ENCODE measurements around the gene NAA35.
"Not testable (repeated sequence)": the region's sequence is repeated elsewhere in the genome, so short reads cannot be mapped to it uniquely, and the experiment has no call there.

The NAA35 gene

DNA sequence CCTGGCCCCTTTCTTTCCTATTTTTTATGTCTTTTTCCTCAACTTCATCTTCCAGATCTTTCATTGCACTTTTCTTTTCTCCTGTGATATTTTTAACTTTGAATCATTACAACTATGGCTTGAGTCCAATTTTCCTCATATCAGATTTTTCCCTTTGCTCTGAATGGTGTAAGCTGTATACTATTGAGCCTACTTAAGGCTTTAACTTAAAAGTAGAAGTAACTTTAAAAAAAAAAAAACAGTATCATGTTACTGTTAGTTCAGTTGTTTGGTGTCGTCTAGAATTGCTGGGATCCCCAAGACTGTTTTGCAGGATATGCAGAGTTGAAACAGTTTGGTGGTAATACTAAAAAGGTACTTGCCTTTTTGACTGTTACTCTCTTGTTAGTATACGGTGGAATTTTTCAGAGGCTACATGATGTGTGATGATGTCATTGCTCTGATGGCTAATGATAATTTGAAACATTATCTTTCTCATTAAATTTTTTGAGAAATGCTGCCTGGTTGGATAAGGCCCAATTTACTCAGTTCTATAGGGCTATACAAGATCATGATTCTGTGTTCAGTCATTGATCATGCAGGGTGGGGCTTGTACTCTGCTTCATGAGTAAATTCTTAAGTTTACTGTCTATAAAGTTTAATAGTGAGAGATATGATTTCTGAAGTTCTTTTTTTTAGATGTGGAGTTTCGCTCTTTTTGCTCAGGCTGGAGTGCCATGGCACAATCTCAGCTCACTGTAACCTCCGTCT lies 8.8 kb downstream of the NAA35 start:
- DNase-seq = no peak

GRCh38 chr9:85959955-85960354 lies 19.0 kb downstream of the NAA35 start:
- no peak for DNase-seq

DNA sequence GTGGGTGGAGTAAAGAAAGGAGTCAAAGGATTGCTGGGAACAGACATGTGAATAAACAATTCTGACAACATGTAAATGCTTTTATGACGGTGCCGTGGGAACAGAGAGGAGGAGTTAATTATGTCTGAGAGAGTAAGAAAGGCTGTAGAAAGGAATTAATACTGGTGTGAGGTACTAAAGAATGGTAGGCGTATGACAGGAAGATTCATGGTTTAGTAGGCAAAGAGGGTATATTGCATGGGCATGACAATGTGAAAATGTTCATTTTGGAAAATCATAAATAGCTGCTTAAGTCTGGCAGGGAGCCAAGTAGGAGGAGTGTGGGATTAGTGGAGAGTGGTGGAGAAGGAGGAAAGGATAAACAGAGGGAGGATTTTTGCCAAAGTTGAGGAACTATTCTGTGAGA lies 19.7 kb downstream of the NAA35 start:
- no peak for DNase-seq

GRCh38 chr9:85964526-85964925 lies 23.6 kb downstream of the NAA35 start:
- no peak for DNase-seq

DNA sequence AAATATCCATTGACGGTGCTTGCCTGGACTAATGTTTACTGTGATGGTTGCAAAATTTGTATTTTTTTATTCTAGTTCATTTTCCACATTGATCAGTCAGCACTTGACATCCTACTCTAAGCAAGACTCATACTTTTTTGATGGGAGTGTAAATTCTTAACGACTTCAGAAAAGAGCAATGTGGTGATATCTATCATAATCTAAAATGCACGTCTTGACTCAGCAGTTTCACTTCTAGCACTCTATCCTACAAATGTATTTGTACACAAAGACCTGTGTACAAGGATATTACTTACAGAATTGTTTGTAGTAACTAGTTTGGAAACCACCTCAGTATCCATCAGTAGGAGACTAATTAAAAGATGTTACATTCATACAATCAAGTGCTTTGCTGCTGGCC lies 24.0 kb downstream of the NAA35 start:
- no peak for DNase-seq

DNA sequence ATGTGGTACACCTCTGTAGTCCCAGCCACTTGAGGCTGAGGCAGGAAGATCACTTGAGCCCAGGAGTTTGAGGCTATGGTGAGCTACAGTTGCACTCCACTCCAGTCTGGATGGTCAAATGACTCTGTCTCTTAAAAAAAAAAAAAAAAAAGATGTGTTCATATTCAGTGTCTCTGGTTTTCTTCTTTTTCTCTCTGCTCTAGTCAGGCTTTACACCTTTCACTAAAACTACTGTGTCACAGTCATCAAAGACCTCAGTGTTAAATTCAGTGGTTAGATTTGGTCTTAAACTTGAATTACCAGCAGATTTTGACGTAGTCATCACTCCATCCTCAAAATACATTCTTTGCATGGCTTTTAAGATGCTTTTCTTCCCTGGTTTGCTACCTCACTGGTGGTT lies 28.8 kb downstream of the NAA35 start:
- no peak for DNase-seq

- DNase-seq = no peak
These were observed 30.8 kb downstream of the NAA35 start for GRCh38 chr9:85971731-85972130.

- DNase-seq = no peak
These were observed 32.3 kb downstream of the NAA35 start for GRCh38 chr9:85973238-85973637.

GRCh38 chr9:85974055-85974547 lies 33.2 kb downstream of the NAA35 start:
- not testable (repeated sequence) for DNase-seq

DNA sequence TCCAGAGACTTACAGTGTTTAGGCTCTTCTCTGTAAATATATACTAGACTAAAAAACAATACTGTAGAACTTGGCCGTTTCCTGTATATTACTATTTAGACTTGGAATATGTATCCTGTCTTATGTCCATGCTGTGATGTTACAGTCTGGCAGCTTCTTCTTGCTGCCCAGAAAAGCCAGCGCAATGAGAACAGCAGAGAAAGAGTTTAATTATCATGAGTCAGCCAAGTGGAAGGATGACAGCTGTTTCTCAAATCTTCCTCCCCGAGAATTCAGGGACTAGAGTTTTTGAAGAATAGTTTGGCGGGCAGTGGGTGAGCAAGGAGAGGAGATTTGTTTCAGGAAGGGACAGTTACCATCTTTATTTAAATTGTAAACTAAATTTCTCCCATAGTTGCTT lies 37.5 kb downstream of the NAA35 start:
- DNase-seq = no peak

- DNase-seq = no peak
These were observed 40.4 kb downstream of the NAA35 start for GRCh38 chr9:85981369-85981768.

GRCh38 chr9:85984457-85984856 lies 43.5 kb downstream of the NAA35 start:
- no peak for DNase-seq

DNA sequence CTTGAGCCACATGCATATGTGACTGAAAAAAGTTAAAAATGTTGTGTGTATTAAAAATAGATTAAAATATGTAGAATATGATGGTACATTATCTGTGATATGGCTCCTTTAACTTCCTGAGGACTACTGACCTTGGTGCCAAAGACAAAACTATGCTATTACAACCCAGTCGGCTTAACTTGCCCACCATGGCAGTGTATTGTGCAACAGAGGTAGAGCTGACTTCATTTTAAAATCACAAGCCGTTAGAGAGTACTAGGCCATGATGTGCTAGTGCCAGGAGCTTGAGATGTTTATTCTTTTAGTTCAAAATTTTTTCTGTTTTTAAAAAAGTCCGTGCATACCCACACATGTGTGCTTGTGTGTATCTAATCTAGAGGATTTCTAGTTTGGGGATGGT lies 46.3 kb downstream of the NAA35 start:
- DNase-seq = no peak

DNA sequence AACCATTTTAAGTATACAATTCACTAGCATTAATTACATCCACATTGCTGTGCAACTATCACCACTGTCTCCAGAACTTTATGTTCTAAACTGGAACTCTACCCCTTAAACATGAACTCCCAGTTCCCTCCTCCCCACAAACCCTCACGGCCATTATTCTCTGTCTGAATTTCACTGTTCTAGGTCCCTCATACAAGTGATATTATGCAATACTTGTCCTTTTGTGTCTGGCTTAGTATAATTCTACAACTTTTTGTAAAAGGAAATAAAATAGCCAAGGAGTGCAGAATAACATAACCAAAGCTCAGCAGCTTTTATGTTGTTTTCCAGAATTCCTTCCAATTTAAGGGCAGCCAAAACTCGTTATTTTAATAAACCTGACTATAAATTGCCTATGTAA lies 53.2 kb downstream of the NAA35 start:
- no peak for DNase-seq

- DNase-seq = no peak
These were observed 54.2 kb downstream of the NAA35 start for GRCh38 chr9:85995097-85995496.

DNA sequence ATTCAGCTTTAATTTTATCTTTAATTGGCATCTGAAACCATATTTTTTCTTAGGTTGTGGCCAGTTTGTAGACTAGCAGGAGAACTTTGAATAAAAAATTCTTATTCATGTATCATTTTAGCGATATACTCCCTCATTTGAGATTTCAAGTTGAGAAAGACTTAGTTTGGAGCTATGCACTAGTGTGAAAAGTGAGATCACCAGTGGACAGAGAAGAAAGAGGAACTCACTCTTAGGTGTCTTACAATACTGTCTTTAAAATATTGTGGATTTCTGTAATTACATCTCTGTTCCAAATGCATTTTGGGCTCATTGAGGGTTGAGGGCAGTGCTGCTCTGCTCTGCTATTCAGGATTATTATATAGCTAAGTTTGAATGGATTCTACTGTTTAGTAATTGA lies 54.7 kb downstream of the NAA35 start:
- DNase-seq = no peak

DNA sequence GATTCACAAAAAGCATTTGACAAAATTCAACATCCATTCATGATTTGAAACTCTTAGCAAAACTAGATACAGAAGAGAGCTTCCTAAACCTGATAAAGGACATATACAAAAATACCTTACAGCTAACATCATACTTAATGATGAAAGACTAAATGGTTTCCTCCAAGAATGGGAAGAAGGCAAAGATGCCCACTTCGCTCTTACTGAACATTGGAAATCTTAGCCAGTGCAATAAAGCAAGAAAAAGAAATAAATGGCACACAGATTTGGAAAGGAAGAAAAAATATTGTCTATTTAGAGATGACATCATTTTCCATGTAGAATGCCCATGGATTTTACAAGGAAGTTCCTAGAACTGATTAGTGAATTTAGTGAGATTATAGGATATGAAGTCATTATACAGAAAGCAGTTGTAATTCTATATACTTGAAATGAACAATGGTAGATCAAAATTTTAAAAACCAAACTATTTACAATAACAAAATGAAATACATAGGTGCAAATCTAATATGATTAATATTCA lies 64.4 kb downstream of the NAA35 start:
- DNase-seq = no peak

DNA sequence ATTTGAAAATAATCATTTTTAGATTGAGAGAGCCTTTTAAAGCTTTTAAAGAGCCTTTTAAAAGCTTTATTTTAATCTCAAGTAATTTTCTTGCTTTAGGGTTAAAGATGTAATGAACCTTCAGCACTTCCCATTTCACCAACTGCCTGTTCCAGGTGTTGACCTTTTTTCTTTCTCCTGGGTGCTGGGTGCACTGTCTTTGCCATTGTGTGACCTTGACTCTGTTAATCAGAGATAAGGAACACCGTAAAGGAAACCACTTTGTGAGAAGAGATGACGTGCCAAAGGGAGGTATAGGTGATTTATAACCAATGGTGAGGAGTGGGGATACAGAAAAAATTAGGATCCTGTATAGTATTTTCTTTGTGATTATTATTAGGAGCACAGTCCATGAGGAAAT lies 68.2 kb downstream of the NAA35 start:
- DNase-seq = no peak

DNA sequence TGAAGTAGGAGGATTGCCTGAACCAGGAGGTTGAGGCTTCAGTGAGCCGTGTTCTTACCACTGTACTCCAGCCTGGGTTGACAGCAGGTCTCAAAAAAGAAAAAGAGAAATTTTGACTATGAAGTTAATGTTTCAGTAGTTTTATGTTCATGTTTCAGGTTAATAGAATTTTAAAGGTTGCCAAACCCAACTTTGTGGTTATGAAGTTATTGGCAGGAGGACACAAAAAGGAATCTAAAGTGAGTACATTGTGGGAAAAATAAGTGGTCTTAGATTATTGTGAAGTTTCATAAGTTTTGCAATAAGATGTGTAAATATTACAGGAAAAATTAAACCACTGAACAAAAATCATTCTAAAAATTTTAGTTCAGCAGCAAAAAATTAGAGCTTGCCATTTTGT lies 79.8 kb downstream of the NAA35 start:
- no peak for DNase-seq

DNA sequence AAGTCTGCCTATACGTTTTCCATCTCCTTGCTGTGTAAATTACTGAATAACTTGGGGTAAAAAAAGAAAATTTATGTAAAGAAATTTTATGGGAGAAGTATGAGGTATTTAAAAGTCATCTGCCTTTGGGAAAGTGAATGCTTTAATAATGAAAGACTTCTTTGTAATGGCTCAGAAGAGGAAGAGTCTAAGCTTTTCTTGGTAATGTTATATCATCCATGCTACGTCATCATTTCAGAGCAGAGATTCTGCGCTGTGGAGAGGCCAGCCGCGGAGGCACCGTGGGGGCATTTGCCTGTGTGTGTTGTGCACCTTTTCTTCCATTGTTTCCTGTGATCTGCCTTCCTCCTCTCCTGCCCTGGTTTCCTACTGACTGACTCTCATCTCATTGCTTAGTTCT lies 80.2 kb downstream of the NAA35 start:
- no peak for DNase-seq

DNA sequence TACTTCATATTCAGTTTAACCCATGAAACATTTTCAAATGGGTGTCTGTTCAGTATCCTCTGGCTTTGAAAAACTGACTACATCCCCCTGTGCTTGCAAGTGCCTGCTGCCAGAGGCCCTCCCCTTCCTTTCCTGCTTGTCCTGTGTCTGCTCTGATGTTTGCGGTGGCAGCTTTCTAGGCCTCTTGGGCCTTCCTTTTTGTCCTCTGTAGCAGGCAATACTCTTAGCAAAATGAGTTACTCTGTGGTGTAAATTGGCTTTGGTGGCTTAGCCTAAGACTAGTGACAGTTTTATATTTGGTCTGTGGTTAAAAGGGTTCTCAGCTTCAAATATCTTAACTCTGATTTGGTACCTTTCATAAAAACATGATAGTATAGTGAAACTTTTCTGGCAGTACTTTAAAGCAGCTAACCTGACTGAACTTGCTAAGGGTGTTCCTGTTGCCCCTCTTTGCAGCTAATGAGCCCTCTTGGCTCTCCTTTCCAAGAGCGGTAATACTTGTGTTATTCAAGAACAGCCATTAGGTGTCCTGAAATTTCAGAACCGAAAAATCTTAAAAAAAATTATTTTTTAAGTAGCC lies 81.8 kb downstream of the NAA35 start:
- no peak for DNase-seq

DNA sequence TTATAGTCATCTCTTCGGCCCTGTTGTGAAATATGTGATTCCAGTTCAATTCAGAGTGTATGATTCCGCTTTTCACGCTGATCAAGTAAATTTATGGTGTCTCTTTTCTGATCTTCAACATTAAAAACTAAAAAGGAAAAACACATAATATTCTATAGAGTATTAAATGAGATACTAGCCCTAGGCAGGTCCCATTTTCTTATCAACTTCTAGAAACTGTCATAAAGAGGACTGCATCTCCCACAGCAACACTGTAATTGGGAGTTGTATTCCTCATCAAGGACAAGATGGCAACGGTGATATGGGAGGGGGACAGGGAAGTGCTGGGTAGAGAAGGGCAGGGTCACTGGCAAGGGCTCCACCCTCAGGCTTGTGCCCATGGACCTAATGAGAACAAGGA lies 86.8 kb downstream of the NAA35 start:
- DNase-seq = no peak

DNA sequence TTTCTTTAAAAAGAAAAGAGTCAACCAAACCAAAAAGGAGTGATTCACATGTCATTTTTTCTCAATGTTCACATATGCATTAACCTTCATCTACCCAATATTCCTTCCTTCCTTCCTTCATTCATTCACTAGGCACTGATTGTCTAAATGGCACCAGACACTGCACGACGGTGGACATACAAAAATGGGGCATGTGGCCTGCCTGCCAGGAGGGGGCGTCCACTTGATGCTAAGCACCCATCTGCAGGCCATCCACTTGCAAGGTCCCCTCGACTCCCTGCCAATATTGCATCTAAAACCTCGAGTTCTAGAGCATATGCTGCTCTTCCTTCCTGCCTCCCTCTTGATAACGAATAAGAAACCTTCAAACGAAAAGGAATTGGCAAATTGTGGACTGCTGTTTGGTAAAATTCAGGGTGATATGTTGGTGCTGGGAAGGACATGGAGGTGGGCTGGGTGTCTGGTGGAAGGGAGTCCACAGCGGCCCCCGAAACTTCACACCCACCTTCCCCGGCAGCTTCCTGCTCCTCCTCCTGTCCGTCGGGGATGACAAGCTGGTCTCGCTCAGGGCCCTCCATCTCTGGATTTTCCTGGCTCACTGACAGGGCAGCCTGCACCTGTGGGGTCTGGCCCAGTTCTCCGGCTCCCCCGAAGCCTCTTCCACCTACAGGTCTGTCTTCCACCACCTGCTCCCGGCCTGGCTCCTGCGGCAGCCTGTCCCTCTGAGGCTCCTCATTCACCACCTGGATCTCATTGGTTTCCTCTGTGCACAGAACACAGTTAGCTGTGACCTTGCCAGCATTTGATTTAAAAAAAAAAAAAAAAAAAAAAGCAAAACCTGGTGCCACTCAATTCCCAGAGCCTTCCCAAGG lies 94.2 kb downstream of the NAA35 start:
- DNase-seq = no peak
